IMR-90 (cell line): ENCODE results near the gene ADM. TPM values are rescaled to one million over a fixed set of nuclear protein-coding genes. Genes with fewer than 3 reads are reported as not detected.

Source experiments
- ATAC-seq: fragments of 200-7000 bp; cut with Tn5 transposase; 2 replicates; pipeline ENCODE4 v1.9.1; 2020; ENCODE audit warnings: low read depth, mild to moderate bottlenecking, moderate library complexity
- BruUV-seq: library from RNA; stranded (reverse); fragments of 400-500 nt; replicated peaks from 2 replicates; lab custom pipeline; 2021; lab: Mats Ljungman, UMichigan
- CTCF ChIA-PET: fragments of 300-600 bp; formaldehyde crosslinking; extraction: SDS; loops from one replicate; lab custom pipeline; 2021; ENCODE audit warnings: antibody characterized with exemption; lab: Yijun Ruan, JAX
- POLR2A ChIA-PET: fragments of 300-600 bp; sonication (Branson Sonifier 250); formaldehyde crosslinking; loops from one replicate; lab custom pipeline; 2022; ENCODE audit warnings: antibody characterized with exemption; ENCODE audit not compliant: unreplicated experiment; lab: Charles Lee
- DNase-seq: peaks from one replicate; pipeline ENCODE4 v3.0.0; 2013
- H2AFZ ChIP-seq: replicated peaks from 2 replicates; pipeline ENCODE3; 2013; ENCODE audit warnings: low read length, mild to moderate bottlenecking; ENCODE audit not compliant: poor library complexity
- H2AK5ac ChIP-seq: 2 replicates; pipeline ENCODE4 v1.6.1; 2013; ENCODE audit warnings: low read depth, low read length, inconsistent platforms
- H2AK9ac ChIP-seq: replicated peaks from 2 replicates; pipeline ENCODE3; 2013; ENCODE audit warnings: mild to moderate bottlenecking, low read depth, low read length, moderate library complexity; ENCODE audit not compliant: poor library complexity
- H2BK120ac ChIP-seq: 2 replicates; pipeline ENCODE4 v1.6.1; 2013; ENCODE audit warnings: low read depth, low read length, inconsistent platforms
- H2BK15ac ChIP-seq: 3 replicates; pipeline ENCODE4 v1.6.1; 2013; ENCODE audit warnings: low read depth, low read length, inconsistent platforms
- H2BK20ac ChIP-seq: 2 replicates; pipeline ENCODE4 v1.6.1; 2013; ENCODE audit warnings: low read depth, mild to moderate bottlenecking, inconsistent platforms, low read length, moderate library complexity
- H2BK5ac ChIP-seq: 2 replicates; pipeline ENCODE4 v1.6.1; 2013; ENCODE audit warnings: mild to moderate bottlenecking, low read depth, low read length, inconsistent platforms; ENCODE audit not compliant: poor library complexity, severe bottlenecking
- H3K14ac ChIP-seq: replicated peaks from 2 replicates; pipeline ENCODE4 v1.6.1; 2013; ENCODE audit warnings: low read depth, low read length, inconsistent platforms
- H3K18ac ChIP-seq: 2 replicates; pipeline ENCODE4 v1.6.1; 2013; ENCODE audit warnings: low read depth, low read length, control low read depth
- H3K23ac ChIP-seq: 2 replicates; pipeline ENCODE4 v1.6.1; 2013; ENCODE audit warnings: low read depth, low read length, inconsistent platforms
- H3K27ac ChIP-seq: 2 replicates; pipeline ENCODE4 v1.5.1; 2013; ENCODE audit warnings: mild to moderate bottlenecking, control low read depth, low read length; ENCODE audit not compliant: insufficient read depth
- H3K27me3 ChIP-seq: 2 replicates; pipeline ENCODE4 v1.6.1; 2013; ENCODE audit warnings: low read length; ENCODE audit not compliant: control insufficient read depth, insufficient read depth
- H3K36me3 ChIP-seq: 2 replicates; pipeline ENCODE4 v1.6.1; 2013; ENCODE audit warnings: low read length, mixed read lengths; ENCODE audit not compliant: control insufficient read depth, insufficient read depth
- H3K4ac ChIP-seq: 2 replicates; pipeline ENCODE4 v1.6.1; 2013; ENCODE audit warnings: low read depth, low read length, inconsistent platforms
- H3K4me1 ChIP-seq: 2 replicates; pipeline ENCODE4 v1.6.1; 2013; ENCODE audit warnings: low read length, mixed read lengths; ENCODE audit not compliant: control insufficient read depth, insufficient read depth
- H3K4me2 ChIP-seq: 2 replicates; pipeline ENCODE4 v1.6.1; 2013; ENCODE audit warnings: low read depth, mild to moderate bottlenecking, control low read depth, low read length, moderate library complexity
- H3K4me3 ChIP-seq: 2 replicates; pipeline ENCODE4 v1.5.1; 2013; ENCODE audit warnings: low read depth, mild to moderate bottlenecking, control low read depth, low read length, moderate library complexity; ENCODE audit not compliant: insufficient read depth
- H3K56ac ChIP-seq: 2 replicates; pipeline ENCODE4 v1.6.1; 2013; ENCODE audit warnings: low read length, inconsistent platforms; ENCODE audit not compliant: insufficient read depth; ENCODE audit errors: extremely low read depth
- H3K79me1 ChIP-seq, 2 experiments: 2 replicates each; pipeline ENCODE4 v1.6.1; 2013; ENCODE audit warnings: low read length in 2 of 2, inconsistent platforms in 1 of 2, low read depth in 1 of 2
- H3K9ac ChIP-seq: 2 replicates; pipeline ENCODE4 v1.6.1; 2013; ENCODE audit warnings: low read depth, low read length, control low read depth
- H3K9me1 ChIP-seq: 2 replicates; pipeline ENCODE4 v1.6.1; 2013; ENCODE audit warnings: low read length, inconsistent platforms; ENCODE audit not compliant: insufficient read depth
- H3K9me3 ChIP-seq: 2 replicates; pipeline ENCODE4 v1.6.1; 2013; ENCODE audit warnings: low read length; ENCODE audit not compliant: control insufficient read depth, insufficient read depth
- H4K20me1 ChIP-seq: 2 replicates; pipeline ENCODE4 v1.6.1; 2013; ENCODE audit warnings: low read length, inconsistent platforms; ENCODE audit not compliant: insufficient read depth
- H4K5ac ChIP-seq: 2 replicates; pipeline ENCODE4 v1.6.1; 2013; ENCODE audit warnings: mild to moderate bottlenecking, low read depth, low read length, control low read depth
- H4K8ac ChIP-seq, 2 experiments: 2 replicates each; pipeline ENCODE4 v1.6.1; 2013; ENCODE audit warnings: low read depth in 2 of 2, low read length in 2 of 2, control low read depth in 1 of 2, inconsistent platforms in 1 of 2
- H4K91ac ChIP-seq: 2 replicates; pipeline ENCODE4 v1.6.1; 2013; ENCODE audit warnings: low read depth, low read length, inconsistent platforms; ENCODE audit not compliant: insufficient read depth
- CEBPB ChIP-seq: IDR thresholded peaks from 2 replicates; pipeline ENCODE4 v1.6.1; 2012; ENCODE audit warnings: low read depth, low read length, improper control_type of control experiment
- CHD1 ChIP-seq: IDR thresholded peaks from 2 replicates; pipeline ENCODE4 v1.6.1; 2012; ENCODE audit warnings: low read depth, low read length, improper control_type of control experiment
- MAFK ChIP-seq: IDR thresholded peaks from 2 replicates; pipeline ENCODE4 v1.6.1; 2012; ENCODE audit warnings: low read depth, low read length, improper control_type of control experiment
- MAZ ChIP-seq: IDR thresholded peaks from 2 replicates; pipeline ENCODE4 v1.6.1; 2012; ENCODE audit warnings: low read depth, mild to moderate bottlenecking, low read length, improper control_type of control experiment, moderate library complexity, borderline replicate concordance
- MXI1 ChIP-seq: IDR thresholded peaks from 2 replicates; pipeline ENCODE4 v1.6.1; 2012; ENCODE audit warnings: low read depth, mild to moderate bottlenecking, low read length, moderate library complexity, borderline replicate concordance
- POLR2A ChIP-seq: IDR thresholded peaks from 2 replicates; pipeline ENCODE4 v1.6.1; 2012; ENCODE audit warnings: mild to moderate bottlenecking, low read depth, low read length
- SMC3 ChIP-seq: fragments of 150-350 bp; IDR thresholded peaks from 2 replicates; pipeline ENCODE4 v1.6.1; 2016; ENCODE audit warnings: low read depth, mild to moderate bottlenecking, antibody characterized with exemption, low read length, moderate library complexity
- USF2 ChIP-seq: fragments of 150-350 bp; IDR thresholded peaks from 2 replicates; pipeline ENCODE4 v1.6.1; 2017; ENCODE audit warnings: mild to moderate bottlenecking, antibody characterized with exemption, low read length, low read depth
- WGBS, 2 experiments: methylation state at CpG; one replicate each; pipeline versions ENCODE4 v1.1.5 to v1.1.7; 2013; ENCODE audit warnings: missing lambda C conversion rate in 2 of 2; ENCODE audit not compliant: insufficient read length in 1 of 2; ENCODE audit errors: extremely low coverage in 2 of 2; 5-methylcytosine and 5-hydroxymethylcytosine counted together
- dilution Hi-C: fragments of 300-500 bp; cut with HindIII; formaldehyde crosslinking; loops from one replicate; pipeline ENCODE4 v1.14.3; 2018; ENCODE audit warnings: low sequenced_read_pairs; ENCODE audit not compliant: unreplicated experiment
- in situ Hi-C: fragments of 300-500 bp; cut with MboI; formaldehyde crosslinking; loops from 3 replicates; pipeline ENCODE4 v1.14.3; 2019; ENCODE audit warnings: low sequenced_read_pairs, inconsistent platforms, mixed read lengths
- intact Hi-C: fragments of 100-400 bp; cut with micrococcal nuclease; formaldehyde crosslinking; loops from 2 replicates; pipeline ENCODE4 v1.10.0; 2022
- polyA plus RNA-seq, 3 experiments: library from polyadenylated mRNA; depleted of rRNA; stranded (reverse); fragments of >200 nt; gene quantifications; 2 replicates each; pipeline ENCODE4 v1.2.3, GENCODE V29; 2012; ENCODE audit warnings: low replicate concordance in 1 of 3
- total RNA-seq: library from RNA; depleted of rRNA; stranded (reverse); fragments of >200 nt; gene quantifications from 2 replicates; pipeline ENCODE4 v1.2.3, GENCODE V29; 2012

The ADM gene
- total and polyA plus RNA-seq, 2 of the 4 experiments (the other 2 are of a cell fraction) = 357 to 559 TPM

- no peaks in the 10 kb centered on the region for H4K20me1 ChIP-seq
- H2AK5ac ChIP-seq = peak overlapping the region; percentile 95
- peaks cover 50% of the 10 kb centered on the region for H3K4me1 ChIP-seq
- H3K9ac ChIP-seq = no peak overlapping the region
- no peak overlapping the region for H2AFZ ChIP-seq
- H2AK9ac ChIP-seq = peak overlapping the region; percentile 44
- H4K5ac ChIP-seq = peak overlapping the region; percentile 84
- ATAC-seq (no peak), DNase-seq (peak; percentile 54)
- TF ChIP-seq MAZ (no peak), SMC3 (no peak), POLR2A (no peak), MAFK (no peak), CHD1 (no peak), USF2 (no peak), CEBPB (peak; percentile 81), MXI1 (no peak)
- POLR2A ChIA-PET = interaction anchor here (0.8 kb wide), 1 partner anchor 15 kb away, joined by 4 read pairs; no protein-coding TSS in a partner anchor
- peak overlapping the region; percentile 89 for H3K27ac ChIP-seq
- peak overlapping the region; percentile 96 for H3K18ac ChIP-seq
- in situ Hi-C loops = loop anchor here (5.0 to 25.0 kb wide), 2 partner anchors 562 to 712 kb away; no protein-coding TSS in a partner anchor
- CTCF ChIA-PET = interaction anchor here (1.6 to 2.2 kb wide), 2 partner anchors 21 to 42 kb away, joined by 5 to 13 read pairs; no protein-coding TSS in a partner anchor
- H3K23ac ChIP-seq = peak overlapping the region; percentile 88
- H2BK15ac ChIP-seq = peak overlapping the region; percentile 95; the same call in 2 of the 3 replicates
- H3K9me1 ChIP-seq = peaks cover 27% of the 10 kb centered on the region
- peak overlapping the region; percentile 93 for H4K91ac ChIP-seq
- peak overlapping the region; percentile 26 to 83 for H4K8ac ChIP-seq
- no peaks in the 10 kb centered on the region for H3K9me3 ChIP-seq
- BruUV-seq = no TSS peak
- peak overlapping the region; percentile 95 for H2BK120ac ChIP-seq
- H2BK5ac ChIP-seq = peak overlapping the region; percentile 98
- H3K4ac ChIP-seq = peak overlapping the region; percentile 88
- peak overlapping the region; percentile 41; the same call in 1 of the 2 replicates for H3K56ac ChIP-seq
- H3K27me3 ChIP-seq = no peaks in the 10 kb centered on the region
- H2BK20ac ChIP-seq = peak overlapping the region; percentile 97
- H3K79me1 ChIP-seq = peaks cover 0 to 14% of the 10 kb centered on the region in 2 experiments; a peak in 2 of 4 replicates
- intact Hi-C loops = loop anchor here (10.0 kb wide), 1 partner anchor 200 kb away; no protein-coding TSS in a partner anchor
- H3K14ac ChIP-seq = peak overlapping the region; percentile 80
- no peaks in the 10 kb centered on the region for H3K36me3 ChIP-seq
- 60% methylated on average over 1 of the region's 3 CpGs; no CpG with 5 or more reads in 1 of the 2 experiments for WGBS, 2 experiments
- no peak overlapping the region for H3K4me3 ChIP-seq
- dilution Hi-C loops = no loop called here
- H3K4me2 ChIP-seq = peak overlapping the region; percentile 29
Measured at GRCh38 chr11:10324474-10324873, 19.6 kb downstream of the ADM start.
